GM21717 (cell line): Measurements from ENCODE around the gene EMC8.

ENCODE experiments used
- ATAC-seq: cut with Tn5 transposase; IDR thresholded peaks from one replicate; pipeline ENCODE4 v1.9.1; 2021; ENCODE audit warnings: mild to moderate bottlenecking, moderate library complexity; ENCODE audit not compliant: unreplicated experiment

EMC8 gene

GRCh38 chr16:85733839-85734170 is 65.5 kb downstream of the EMC8 start:
- no peak for ATAC-seq

DNA sequence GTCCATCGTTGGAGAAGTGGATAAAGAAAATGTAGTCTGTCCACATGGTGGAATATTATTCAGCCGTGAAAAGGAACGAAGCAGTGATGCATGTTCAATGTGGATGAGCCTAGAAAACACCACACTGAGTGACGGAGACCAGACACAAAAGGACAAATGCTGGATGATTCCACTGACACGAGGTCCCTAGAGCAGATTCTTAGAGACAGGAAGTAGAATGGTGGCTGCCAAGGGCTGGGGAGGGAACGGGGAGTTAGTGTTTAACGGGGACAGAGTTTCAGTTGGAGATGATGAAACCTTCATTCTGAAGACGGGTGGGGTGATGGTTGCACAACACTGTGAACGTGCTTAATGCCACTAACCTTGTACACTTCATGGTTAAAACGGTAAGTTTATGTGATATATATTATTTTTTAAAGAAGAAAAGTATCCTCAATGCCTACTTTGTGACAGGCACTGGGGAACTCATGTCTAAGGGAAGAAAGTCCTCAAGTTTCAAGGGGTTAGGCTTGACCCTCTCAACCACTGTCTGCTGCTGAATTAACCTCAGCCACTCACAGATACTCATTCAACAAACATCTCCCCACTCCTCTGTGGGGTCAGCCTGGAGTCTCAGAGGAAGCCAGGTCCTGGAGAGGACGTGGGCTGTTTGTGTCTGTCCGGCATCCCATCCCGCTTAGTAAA is 66.0 kb downstream of the EMC8 start:
- ATAC-seq: no peak

GRCh38 chr16:85731179-85731578 is 68.2 kb downstream of the EMC8 start:
- no peak for ATAC-seq

- no peak for ATAC-seq
Measured at GRCh38 chr16:85730186-85730465, 69.2 kb downstream of the EMC8 start.

DNA sequence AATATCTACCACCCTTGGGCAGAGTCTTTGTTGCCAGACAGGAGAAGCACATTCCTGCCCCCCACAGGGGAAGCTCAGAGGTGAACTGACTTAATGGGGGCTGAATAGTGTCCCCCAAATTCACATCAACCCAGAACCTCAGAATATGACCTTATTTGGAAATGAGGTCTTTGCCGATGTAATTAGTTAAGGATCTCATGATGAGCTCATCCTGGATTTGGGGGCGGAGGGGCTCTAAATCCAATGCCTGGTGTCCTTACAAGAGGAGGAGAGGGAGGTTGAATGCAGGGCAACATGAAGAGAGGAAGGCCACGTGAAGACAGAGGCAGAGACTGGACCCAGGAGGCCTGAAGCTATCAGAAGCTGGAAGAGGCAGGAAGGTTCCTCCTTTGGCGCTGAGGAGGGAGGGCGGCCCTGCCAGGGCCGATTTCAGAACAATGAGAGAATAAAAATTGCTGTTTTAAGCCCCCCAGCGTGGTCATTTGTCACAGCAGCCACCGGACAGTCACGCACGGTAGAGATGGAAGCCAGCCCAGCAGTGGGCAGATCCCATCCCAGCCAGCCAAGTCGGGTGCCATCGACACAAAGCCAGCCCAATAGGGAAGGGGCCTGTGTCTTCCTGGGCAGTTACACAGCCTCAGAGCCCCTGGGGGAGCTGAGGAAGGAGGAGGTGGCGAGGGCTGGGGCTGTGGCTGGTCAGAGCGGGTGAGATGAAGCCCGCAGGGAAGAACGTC is 69.7 kb downstream of the EMC8 start:
- ATAC-seq: no peak

DNA sequence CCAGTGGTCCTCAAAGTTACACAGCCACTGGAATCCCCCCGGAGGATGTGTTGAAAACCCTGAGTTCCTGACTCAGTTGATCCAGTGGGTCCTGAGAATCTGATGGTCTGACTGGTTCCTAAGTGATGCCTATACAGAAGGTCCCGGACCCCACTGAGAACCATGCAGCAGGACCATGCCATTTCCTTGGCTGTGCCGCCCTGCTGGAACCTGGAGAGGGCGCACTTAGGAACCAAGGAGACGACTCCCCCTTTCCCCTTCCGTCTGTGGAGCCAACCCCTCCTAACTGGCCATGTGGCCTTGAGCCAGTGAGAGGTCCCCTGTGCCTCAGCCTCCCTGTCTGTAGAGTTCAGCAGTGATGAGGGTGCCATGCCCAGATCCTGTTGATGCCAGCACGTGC is 70.5 kb downstream of the EMC8 start:
- no peak for ATAC-seq
